Esophagus (tissue), 2 donors: ENCODE measurements around the gene CACNA1A. TPM values are rescaled to one million over a fixed set of nuclear protein-coding genes. Genes with fewer than 3 reads are reported as not detected.
"Not testable (repeated sequence)": the region's sequence is repeated elsewhere in the genome, so short reads cannot be mapped to it uniquely, and the experiment has no call there.

Source experiments
- H3K27ac ChIP-seq, 2 donors: one replicate each; pipeline ENCODE4 v1.5.1; 2013; ENCODE audit warnings: low read depth in 2 of 2, mild to moderate bottlenecking in 2 of 2, inconsistent platforms in 1 of 2, low read length in 1 of 2, moderate library complexity in 1 of 2
- H3K27me3 ChIP-seq, 2 donors: one replicate each; pipeline ENCODE4 v1.6.1; 2013; ENCODE audit warnings: low read length in 2 of 2, control low read depth in 1 of 2, mild to moderate bottlenecking in 1 of 2; ENCODE audit not compliant: insufficient read depth in 2 of 2, control insufficient read depth in 1 of 2
- H3K36me3 ChIP-seq, 2 donors: one replicate each; pipeline ENCODE4 v1.6.1; 2013; ENCODE audit warnings: low read length in 1 of 2; ENCODE audit not compliant: control insufficient read depth in 2 of 2, insufficient read depth in 2 of 2
- H3K4me1 ChIP-seq, 2 donors: one replicate each; pipeline ENCODE4 v1.6.1; 2013; ENCODE audit warnings: low read length in 1 of 2; ENCODE audit not compliant: control insufficient read depth in 2 of 2, insufficient read depth in 2 of 2
- H3K4me3 ChIP-seq, 2 donors: one replicate each; pipeline ENCODE4 v1.5.1; 2013; ENCODE audit warnings: low read length in 2 of 2, mild to moderate bottlenecking in 2 of 2, low read depth in 1 of 2, moderate library complexity in 1 of 2
- H3K9me3 ChIP-seq, 2 donors: one replicate each; pipeline ENCODE4 v1.6.1; 2013; ENCODE audit warnings: mild to moderate bottlenecking in 2 of 2, low read depth in 1 of 2, low read length in 1 of 2, moderate library complexity in 1 of 2; ENCODE audit not compliant: control insufficient read depth in 2 of 2, insufficient read depth in 1 of 2
- whole genome bisulfite sequencing, 2 donors: extraction: QIAGEN DNeasy Blood & Tissue Kit; methylation state at CpG; one replicate each; pipeline ENCODE4 v1.1.7; 2013; 5-methylcytosine and 5-hydroxymethylcytosine counted together
- polyA plus RNA-seq, 2 donors: library from polyadenylated mRNA; stranded (reverse); fragments of 200-250 nt; gene quantifications; one replicate each; pipeline ENCODE4 v1.2.3, GENCODE V29; 2013
- donor health status: healthy with polysubstance abuse.
- donor health status: Bipolar disorder and iron deficiency.

CACNA1A gene
- polyA plus RNA-seq, 2 donors: 0.20 to 0.33 TPM

- peak overlapping the region; percentile 80 to 95 for H3K27ac ChIP-seq
- no peaks in the 10 kb centered on the region for H3K36me3 ChIP-seq
- H3K4me1 ChIP-seq: peaks cover 9 to 15% of the 10 kb centered on the region in 2 donors
- 50 to 54% methylated on average over 17 to 18 of the region's 18 CpGs for WGBS, 2 donors
- H3K4me3 ChIP-seq: no peak overlapping the region
- no peaks in the 10 kb centered on the region for H3K27me3 ChIP-seq
- H3K9me3 ChIP-seq: no peaks in the 10 kb centered on the region
These were observed 333.7 kb downstream of the CACNA1A start for GRCh38 chr19:13172346-13173138.

GRCh38 chr19:13171146-13171545 is 335.1 kb downstream of the CACNA1A start:
- no peak overlapping the region for H3K4me3 ChIP-seq
- no peaks in the 10 kb centered on the region for H3K9me3 ChIP-seq
- H3K36me3 ChIP-seq: no peaks in the 10 kb centered on the region
- no peaks in the 10 kb centered on the region for H3K27me3 ChIP-seq
- peaks cover 9 to 15% of the 10 kb centered on the region in 2 donors for H3K4me1 ChIP-seq
- peak overlapping the region; percentile 80 to 93 for H3K27ac ChIP-seq
- WGBS, 2 donors: 65 to 80% methylated on average over 7 of the region's 7 CpGs

GRCh38 chr19:13169769-13170168 is 336.5 kb downstream of the CACNA1A start:
- Histone ChIP-seq H3K27ac (peak overlapping the region; percentile 76 to 98), H3K4me1 (peaks cover 11 to 19% of the 10 kb centered on the region in 2 donors), H3K4me3 (no peak overlapping the region), H3K9me3 (no peaks in the 10 kb centered on the region), H3K27me3 (no peaks in the 10 kb centered on the region), H3K36me3 (no peaks in the 10 kb centered on the region)
- 50 to 56% methylated on average over 5 of the region's 5 CpGs for WGBS, 2 donors

- Histone ChIP-seq H3K4me1 (peaks cover 11 to 15% of the 10 kb centered on the region in 2 donors), H3K27ac (peak overlapping the region in 1 of 2 donors; percentile 17)
- H3K9me3 ChIP-seq, H3K4me3 ChIP-seq, H3K36me3 ChIP-seq, H3K27me3 ChIP-seq: not testable (repeated sequence)
- 94 to 97% methylated on average over 3 of the region's 3 CpGs for WGBS, 2 donors
These were observed 340.1 kb downstream of the CACNA1A start for GRCh38 chr19:13166151-13166550.

- Histone ChIP-seq H3K9me3 (no peaks in the 10 kb centered on the region), H3K4me3 (no peak overlapping the region), H3K27ac (peak overlapping the region; percentile 96 to 97), H3K36me3 (no peaks in the 10 kb centered on the region), H3K4me1 (peaks cover 11 to 15% of the 10 kb centered on the region in 2 donors), H3K27me3 (no peaks in the 10 kb centered on the region)
- WGBS, 2 donors: 72 to 75% methylated on average over 19 of the region's 19 CpGs
These were observed 340.9 kb downstream of the CACNA1A start for GRCh38 chr19:13165162-13165997.

GRCh38 chr19:13164343-13165161 is 341.7 kb downstream of the CACNA1A start:
- Histone ChIP-seq H3K4me1 (peaks cover 11 to 13% of the 10 kb centered on the region in 2 donors), H3K36me3 (no peaks in the 10 kb centered on the region), H3K4me3 (peak overlapping the region; percentile 1 to 20), H3K27me3 (no peaks in the 10 kb centered on the region), H3K9me3 (no peaks in the 10 kb centered on the region), H3K27ac (peak overlapping the region; percentile 96 to 97)
- 9 to 11% methylated on average over 19 of the region's 19 CpGs for WGBS, 2 donors

- Histone ChIP-seq H3K4me1 (peaks cover 6 to 12% of the 10 kb centered on the region in 2 donors), H3K27me3 (no peaks in the 10 kb centered on the region), H3K9me3 (no peaks in the 10 kb centered on the region), H3K4me3 (peak overlapping the region; percentile 1 to 30), H3K27ac (peak overlapping the region; percentile 96 to 97), H3K36me3 (no peaks in the 10 kb centered on the region)
- WGBS, 2 donors: 9 to 11% methylated on average over 20 of the region's 20 CpGs
These were observed 342.5 kb downstream of the CACNA1A start for GRCh38 chr19:13163609-13164342.

- H3K9me3 ChIP-seq: no peaks in the 10 kb centered on the region
- H3K36me3 ChIP-seq: no peaks in the 10 kb centered on the region
- H3K27ac ChIP-seq: peak overlapping the region; percentile 96 to 97
- H3K27me3 ChIP-seq: no peaks in the 10 kb centered on the region
- H3K4me1 ChIP-seq: peaks cover 6 to 12% of the 10 kb centered on the region in 2 donors
- WGBS, 2 donors: 1 to 2% methylated on average over 57 to 58 of the region's 58 CpGs
- H3K4me3 ChIP-seq: peak overlapping the region; percentile 34 to 35
These were observed 343.3 kb downstream of the CACNA1A start for GRCh38 chr19:13162724-13163608.
